HG02763 (cell line): Measurements from ENCODE around the gene RAB34.
"Not testable (repeated sequence)": the region's sequence is repeated elsewhere in the genome, so short reads cannot be mapped to it uniquely, and the experiment has no call there.

Source experiments
- ATAC-seq: cut with Tn5 transposase; IDR thresholded peaks from one replicate; pipeline ENCODE4 v1.9.1; 2021; ENCODE audit warnings: mild to moderate bottlenecking, moderate library complexity; ENCODE audit not compliant: unreplicated experiment

RAB34 gene

GRCh38 chr17:28746611-28747050 is 29.0 kb upstream of the RAB34 start:
- ATAC-seq = no peak

- no peak for ATAC-seq
Measured at GRCh38 chr17:28745786-28746411, 28.2 kb upstream of the RAB34 start.

- no peak for ATAC-seq
Measured at GRCh38 chr17:28744972-28745785, 27.5 kb upstream of the RAB34 start.

GRCh38 chr17:28744104-28744971 is 26.7 kb upstream of the RAB34 start:
- ATAC-seq = no peak

DNA sequence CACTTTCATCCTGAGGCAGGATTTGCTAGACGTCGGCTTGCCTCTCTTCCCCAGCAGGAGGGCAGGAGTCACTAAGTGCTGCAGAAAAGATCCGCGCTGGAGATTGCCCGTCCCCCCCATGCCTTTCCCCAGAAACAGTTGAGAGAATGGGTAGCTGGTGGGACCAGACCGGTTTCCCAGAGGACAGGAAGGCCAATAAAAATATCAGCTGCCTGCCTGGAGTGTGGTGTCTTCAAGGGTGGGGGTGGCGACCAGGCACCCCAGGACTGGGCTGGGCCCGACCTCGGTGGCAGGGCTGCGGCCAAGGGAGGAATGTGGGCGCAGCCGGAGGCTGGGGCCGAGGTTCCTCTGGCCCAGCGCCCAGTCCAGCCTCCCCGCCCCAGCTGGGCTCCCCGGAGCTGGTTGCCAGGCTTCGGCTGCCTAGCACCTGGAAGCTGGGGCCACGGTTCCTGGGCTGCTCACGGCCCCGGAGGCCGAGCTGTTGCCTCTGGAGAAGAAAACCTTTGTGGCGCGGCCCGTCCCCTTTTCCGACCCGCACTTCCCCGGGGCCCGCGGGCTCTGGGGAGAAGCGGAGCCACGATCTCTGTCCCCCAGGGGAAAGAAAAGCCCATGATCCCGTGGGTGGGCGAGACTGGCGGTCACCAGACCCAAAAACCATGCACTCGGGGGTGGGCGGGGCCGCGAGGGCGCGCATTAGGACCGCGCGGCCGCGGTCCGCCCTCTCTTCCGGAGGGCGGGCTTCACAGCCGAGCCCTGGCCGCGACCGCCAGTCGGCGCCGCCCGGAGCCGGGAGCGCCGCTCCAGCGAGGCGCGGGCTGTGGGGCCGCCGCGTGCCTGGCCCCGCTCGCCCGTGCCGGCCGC is 25.8 kb upstream of the RAB34 start, which contains the start of gene TRAF4:
TRAF4 (plus strand) TSS at position 769 of the 861 bp plus-strand sequence. CDS start 102 bp downstream, outside the sequence.
- ATAC-seq = peak; percentile 73

- ATAC-seq = no peak
Measured at GRCh38 chr17:28741358-28742349, 24.0 kb upstream of the RAB34 start.

DNA sequence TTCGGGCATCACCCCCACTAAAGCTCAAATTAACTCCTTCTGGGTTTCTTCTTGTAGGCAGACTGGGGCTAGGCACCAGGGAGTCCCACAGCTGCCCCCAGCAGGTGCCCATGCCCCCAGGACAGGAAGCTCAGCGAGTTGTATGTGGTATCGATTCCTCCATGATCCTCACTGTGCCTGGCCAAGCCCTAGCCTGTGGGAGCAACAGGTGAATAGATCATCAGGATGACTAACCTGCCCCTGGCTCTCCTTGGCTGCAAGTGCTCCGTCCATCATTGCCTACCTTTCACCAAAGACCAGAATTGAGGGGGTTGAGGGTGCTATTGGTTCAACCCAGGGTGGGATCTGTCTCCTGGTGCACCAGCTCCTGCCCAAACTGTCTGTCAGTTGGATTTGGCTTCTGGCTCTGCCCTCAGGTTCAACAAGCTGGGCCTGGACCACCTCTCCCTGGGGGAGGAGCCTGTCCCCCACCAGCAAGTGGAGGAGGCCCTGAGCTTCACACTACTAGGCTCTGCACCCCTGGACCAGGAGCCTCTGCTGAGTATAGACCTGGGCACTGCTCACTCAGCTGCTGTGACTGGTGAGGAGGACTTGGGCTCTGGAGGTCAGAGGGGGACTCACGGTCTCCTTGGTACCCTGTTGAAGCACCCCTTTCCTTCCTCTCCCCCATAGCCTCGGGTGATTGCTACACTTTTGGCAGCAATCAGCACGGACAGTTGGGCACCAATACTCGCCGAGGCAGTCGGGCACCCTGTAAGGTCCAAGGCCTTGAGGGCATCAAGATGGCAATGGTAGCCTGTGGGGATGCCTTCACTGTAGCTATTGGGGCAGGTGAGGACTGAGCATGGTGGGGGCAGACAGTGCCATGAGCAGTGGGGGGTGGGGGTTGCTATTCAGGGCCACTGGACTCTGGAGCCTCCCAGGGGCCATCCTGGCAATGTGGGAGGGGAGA is 23.0 kb upstream of the RAB34 start:
- ATAC-seq = no peak

DNA sequence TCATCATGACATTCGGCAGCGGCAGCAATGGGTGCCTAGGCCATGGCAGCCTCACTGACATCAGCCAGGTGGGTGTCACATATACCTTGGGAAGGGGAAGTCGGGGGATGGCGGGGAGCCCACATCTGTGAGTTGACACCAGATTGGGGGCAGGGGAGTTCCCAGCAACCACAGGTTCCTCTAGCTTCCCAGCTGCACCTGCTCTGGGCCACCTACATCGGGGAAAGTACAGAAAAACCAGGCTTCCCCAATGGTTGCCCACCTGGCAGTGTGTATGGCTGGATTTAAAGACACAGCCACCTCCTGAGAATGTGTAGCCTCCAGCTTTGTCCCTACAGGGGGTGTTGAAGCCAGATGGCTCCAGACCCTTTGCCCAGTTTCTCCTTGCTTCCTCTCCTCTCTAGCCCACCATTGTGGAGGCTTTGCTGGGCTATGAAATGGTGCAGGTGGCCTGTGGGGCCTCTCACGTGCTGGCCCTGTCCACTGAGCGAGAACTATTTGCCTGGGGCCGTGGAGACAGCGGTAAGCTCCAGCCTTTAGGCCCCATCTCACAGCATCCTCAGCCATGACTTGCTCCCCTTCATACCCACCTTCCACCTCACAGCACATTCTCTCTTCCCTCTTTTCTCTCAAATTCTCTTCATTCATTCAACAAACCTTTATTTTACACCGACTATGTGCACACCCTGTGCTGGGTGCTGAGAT is 21.2 kb upstream of the RAB34 start:
- no peak for ATAC-seq

DNA sequence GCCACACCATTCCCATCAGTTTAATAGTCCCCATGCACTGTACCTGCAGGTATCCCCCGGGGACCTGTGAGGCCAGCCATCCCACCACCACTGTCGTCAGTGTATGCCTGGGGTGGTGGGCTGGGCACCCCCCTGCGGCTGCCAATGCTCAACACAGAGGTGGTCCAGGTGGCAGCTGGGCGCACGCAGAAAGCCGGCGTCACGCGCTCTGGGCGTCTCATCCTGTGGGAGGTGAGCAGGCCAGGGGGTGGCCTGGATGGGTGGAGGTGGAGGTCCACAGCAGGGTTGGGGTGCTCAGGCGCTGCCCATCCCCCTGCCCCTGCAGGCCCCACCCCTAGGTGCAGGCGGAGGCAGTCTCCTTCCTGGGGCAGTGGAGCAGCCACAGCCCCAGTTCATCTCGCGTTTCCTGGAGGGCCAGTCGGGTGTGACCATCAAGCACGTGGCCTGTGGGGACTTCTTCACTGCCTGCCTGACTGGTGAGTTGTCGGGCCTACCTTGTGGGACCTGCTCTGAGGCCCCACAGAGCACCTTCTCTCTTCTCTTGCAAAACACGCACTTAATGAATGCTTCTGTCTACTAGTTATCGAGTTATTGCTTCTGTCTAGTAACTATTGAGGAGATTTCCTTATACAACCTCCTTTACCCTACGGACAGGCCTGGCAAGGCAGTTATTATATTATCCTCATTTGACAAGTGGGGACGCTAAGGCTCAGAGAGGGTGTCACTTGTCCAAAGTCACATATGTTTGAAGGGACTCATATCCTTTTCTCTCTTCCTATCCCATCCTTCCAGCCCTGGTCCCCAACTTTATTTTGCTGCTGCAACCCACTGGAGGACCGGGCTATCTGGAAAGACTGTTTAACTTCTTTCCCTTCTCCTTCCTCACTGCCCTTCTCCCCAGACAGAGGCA is 20.4 kb upstream of the RAB34 start:
- peak; percentile 51 for ATAC-seq

DNA sequence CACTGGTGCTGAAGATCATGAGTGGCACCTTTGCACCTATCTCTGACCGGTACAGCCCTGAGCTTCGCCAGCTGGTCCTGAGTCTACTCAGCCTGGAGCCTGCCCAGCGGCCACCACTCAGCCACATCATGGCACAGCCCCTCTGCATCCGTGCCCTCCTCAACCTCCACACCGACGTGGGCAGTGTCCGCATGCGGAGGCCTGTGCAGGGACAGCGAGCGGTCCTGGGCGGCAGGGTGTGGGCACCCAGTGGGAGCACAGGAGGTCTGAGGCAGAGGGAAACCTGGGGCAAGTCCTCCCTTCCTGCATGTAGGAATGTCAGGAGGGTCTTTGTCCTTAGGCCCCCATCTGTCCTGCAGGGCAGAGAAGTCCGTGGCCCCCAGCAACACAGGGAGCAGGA is 19.6 kb upstream of the RAB34 start:
- no peak for ATAC-seq

DNA sequence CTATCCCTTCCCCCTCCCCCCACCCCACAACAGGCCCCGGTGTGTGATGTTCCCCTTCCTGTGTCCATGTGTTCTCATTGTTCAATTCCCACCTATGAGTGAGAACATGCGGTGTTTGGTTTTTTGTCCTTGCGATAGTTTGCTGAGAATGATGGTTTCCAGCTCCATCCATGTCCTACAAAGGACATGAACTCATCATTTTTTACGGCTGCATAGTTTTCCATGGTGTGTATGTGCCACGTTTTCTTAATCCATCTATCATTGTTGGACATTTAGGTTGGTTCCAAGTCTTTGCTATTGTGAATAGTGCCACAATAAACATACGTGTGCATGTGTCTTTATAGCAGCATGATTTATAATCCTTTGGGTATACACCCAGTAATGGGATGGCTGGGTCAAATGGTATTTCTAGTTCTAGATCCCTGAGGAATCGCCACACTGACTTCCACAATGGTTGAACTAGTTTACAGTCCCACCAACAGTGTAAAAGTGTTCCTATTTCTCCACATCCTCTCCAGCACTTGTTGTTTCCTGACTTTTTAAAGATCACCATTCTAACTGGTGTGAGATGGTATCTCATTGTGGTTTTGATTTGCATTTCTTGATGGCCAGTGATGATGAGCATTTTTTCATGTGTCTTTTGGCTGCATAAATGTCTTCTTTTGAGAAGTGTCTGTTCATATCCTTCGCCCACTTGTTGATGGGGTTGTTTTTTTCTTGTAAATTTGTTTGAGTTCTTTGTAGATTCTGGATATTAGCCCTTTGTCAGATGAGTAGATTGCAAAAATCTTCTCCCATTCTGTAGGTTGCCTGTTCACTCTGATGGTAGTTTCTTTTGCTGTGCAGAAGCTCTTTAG is 18.5 kb upstream of the RAB34 start:
- not testable (repeated sequence) for ATAC-seq

GRCh38 chr17:28735242-28735722 is 17.6 kb upstream of the RAB34 start:
- ATAC-seq = no peak

DNA sequence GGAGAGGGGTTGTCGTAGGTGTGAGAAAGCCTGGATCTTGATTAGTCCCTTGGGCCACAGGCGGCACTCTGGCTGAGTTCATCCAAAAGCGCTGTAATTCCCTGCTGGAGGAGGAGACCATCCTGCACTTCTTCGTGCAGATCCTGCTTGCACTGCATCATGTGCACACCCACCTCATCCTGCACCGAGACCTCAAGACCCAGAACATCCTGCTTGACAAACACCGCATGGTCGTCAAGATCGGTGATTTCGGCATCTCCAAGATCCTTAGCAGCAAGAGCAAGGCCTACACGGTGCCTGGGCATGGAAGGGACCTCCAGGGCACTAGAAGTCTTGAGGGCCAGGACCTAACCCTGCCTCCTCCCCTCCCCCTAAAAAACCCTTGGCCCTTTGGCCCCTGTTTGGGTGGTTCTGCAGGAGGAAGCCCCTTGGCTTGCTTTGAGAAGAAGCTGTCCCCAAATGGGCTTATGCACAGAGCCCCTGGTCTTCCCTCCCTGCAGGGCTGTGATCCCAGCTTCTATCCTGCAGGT is 17.1 kb upstream of the RAB34 start:
- no peak for ATAC-seq

- no peak for ATAC-seq
Measured at GRCh38 chr17:28733346-28733745, 15.7 kb upstream of the RAB34 start.

DNA sequence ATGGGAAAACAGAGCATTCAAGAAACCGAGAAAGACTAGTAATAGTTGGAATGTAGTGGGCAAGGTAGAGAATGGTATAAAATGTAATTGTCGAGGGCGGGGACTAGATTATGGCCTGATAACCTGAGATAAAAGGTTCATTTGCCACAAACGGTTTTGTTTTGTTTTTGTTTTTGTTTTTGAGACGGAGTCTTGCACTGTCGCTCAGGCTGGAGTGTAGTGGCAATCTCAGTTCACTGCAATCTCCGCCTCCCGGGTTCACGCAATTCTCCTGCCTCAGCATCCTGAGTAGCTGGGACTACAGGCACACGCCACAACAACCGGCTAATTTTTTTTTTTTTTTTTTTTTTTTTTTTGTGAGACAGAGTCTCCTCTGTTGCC is 12.3 kb upstream of the RAB34 start:
- no peak for ATAC-seq
